ENCODE data around the gene SRP14.
"Not testable (repeated sequence)": the region's sequence is repeated elsewhere in the genome, so short reads cannot be mapped to it uniquely, and the experiment has no call there.

Gene SRP14

GRCh38 chr15:40016224-40016865 is 22.6 kb downstream of the SRP14 start:
- no peak for DNase-seq

GRCh38 chr15:40014390-40014789 is 24.6 kb downstream of the SRP14 start:
- DNase-seq: no peak

GRCh38 chr15:40013372-40013771 is 25.6 kb downstream of the SRP14 start:
- not testable (repeated sequence) for DNase-seq

- DNase-seq: no peak
These were observed 27.7 kb downstream of the SRP14 start for GRCh38 chr15:40011303-40011702.

GRCh38 chr15:40010686-40011085 is 28.3 kb downstream of the SRP14 start:
- DNase-seq: no peak

GRCh38 chr15:40008061-40008765 is 30.8 kb downstream of the SRP14 start:
- no peak for DNase-seq

GRCh38 chr15:40006646-40007045 is 32.3 kb downstream of the SRP14 start:
- no peak for DNase-seq

GRCh38 chr15:40006003-40006402 is 33.0 kb downstream of the SRP14 start:
- DNase-seq: no peak

- no peak for DNase-seq
These were observed 35.7 kb downstream of the SRP14 start for GRCh38 chr15:40003116-40003916.

GRCh38 chr15:40002295-40002694 is 36.7 kb downstream of the SRP14 start:
- DNase-seq: no peak

- DNase-seq: no peak
These were observed 39.3 kb downstream of the SRP14 start for GRCh38 chr15:39999538-40000200.

- no peak for DNase-seq
These were observed 40.4 kb downstream of the SRP14 start for GRCh38 chr15:39998511-39999077.

- DNase-seq: no peak
These were observed 41.3 kb downstream of the SRP14 start for GRCh38 chr15:39997639-39998038.

GRCh38 chr15:39997031-39997430 is 42.0 kb downstream of the SRP14 start:
- no peak for DNase-seq

GRCh38 chr15:39996228-39996627 is 42.8 kb downstream of the SRP14 start:
- not testable (repeated sequence) for DNase-seq

- DNase-seq: not testable (repeated sequence)
These were observed 46.0 kb downstream of the SRP14 start for GRCh38 chr15:39992953-39993352.

- DNase-seq: no peak
These were observed 48.3 kb downstream of the SRP14 start for GRCh38 chr15:39990706-39991105.

- no peak for DNase-seq
These were observed 51.2 kb downstream of the SRP14 start for GRCh38 chr15:39987821-39988220.

Measured in activated CD4-positive, alpha-beta T cell treated with anti-CD3 and anti-CD28 coated beads, Interleukin-10, Interleukin-2, amounts not matched to agents 100 ng/mL and 50 ng/mL, durations not matched to agents 16 hours and 8 hours (primary cell).